ENCODE measurements around the gene GFPT2.

The GFPT2 gene

DNA sequence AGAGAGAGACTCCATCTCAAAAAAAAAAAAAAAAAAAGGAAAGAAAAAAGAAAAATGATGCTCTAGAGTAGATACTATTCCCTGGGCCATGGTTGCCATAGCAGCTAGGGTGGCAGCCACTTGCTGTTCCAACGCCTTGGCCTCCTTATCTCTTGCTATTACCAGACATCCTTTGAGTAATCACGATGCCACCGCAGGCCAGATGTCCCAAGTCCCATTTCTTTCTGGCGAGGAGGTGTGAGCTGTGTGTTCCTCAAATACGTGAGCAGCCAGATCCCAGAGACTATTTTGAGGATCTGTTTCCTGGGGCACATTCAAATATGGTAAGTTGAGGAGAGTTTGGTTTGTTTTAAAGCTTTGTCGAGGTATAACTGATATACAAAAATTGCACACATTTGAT, 23.4 kb upstream of the GFPT2 start:
- Histone ChIP-seq H3K9ac (ENCODE audit: low read length) (no peak overlapping the region), H3K4ac (ENCODE audit: low read depth, low read length) (no peak overlapping the region), H4K8ac (ENCODE audit: low read depth, low read length) (no peak overlapping the region), H3K79me2 (ENCODE audit: control insufficient read depth, insufficient read depth, low read length) (no peaks in the 10 kb centered on the region), H4K5ac (ENCODE audit: low read length) (no peak overlapping the region), H3K56ac (ENCODE audit: low read length) (no peak overlapping the region), H3K4me3 (ENCODE audit: low read length) (no peak overlapping the region), H2BK5ac (ENCODE audit: low read length) (no peak overlapping the region), H3K23ac (ENCODE audit: low read length) (no peak overlapping the region), H2AK5ac (ENCODE audit: low read length) (no peak overlapping the region), H3K79me1 (ENCODE audit: low read length) (no peaks in the 10 kb centered on the region), H3K27me3 (ENCODE audit: insufficient read depth, low read length, poor library complexity) (no peaks in the 10 kb centered on the region), H3K4me2 (ENCODE audit: low read length) (no peak overlapping the region), H2BK15ac (replicated peaks; ENCODE audit: low read depth) (no peak overlapping the region), H2BK120ac (ENCODE audit: low read depth, low read length) (no peak overlapping the region), H3K4me1 (ENCODE audit: control insufficient read depth, low read depth, low read length) (peaks cover 2% of the 10 kb centered on the region), H3K36me3 (ENCODE audit: control insufficient read depth, insufficient read depth, low read length) (no peaks in the 10 kb centered on the region), H3K18ac (ENCODE audit: low read length) (no peak overlapping the region), H3K27ac (ENCODE audit: low read depth, low read length) (no peak overlapping the region)
- no CpG with 5 or more reads among the region's 6 CpGs for WGBS (ENCODE audit: extremely low coverage, insufficient coverage, low lambda C conversion rate)
- peak; percentile 81 for DNase-seq

DNA sequence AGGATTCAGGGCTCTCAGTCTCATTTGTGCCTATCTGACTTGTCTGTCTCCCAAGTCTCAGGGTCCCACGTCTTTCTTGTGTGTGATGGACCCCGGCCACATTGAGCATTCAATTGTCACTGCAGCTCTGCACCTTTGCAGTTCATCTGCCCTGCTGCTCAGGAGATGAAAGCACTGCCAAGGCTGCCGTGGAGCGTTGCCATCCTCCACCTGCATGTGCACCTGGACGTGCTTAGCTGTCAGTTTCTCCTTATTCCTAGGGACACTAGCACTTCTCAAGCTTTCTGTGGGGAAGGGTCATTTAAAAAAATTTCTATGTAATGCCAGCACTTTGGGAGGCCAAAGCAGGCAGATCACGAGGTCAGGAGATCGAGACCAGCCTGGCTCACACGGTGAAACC, 22.8 kb upstream of the GFPT2 start:
- Histone ChIP-seq H3K79me2 (ENCODE audit: control insufficient read depth, insufficient read depth, low read length) (no peaks in the 10 kb centered on the region), H4K8ac (ENCODE audit: low read depth, low read length) (no peak overlapping the region), H3K23ac (ENCODE audit: low read length) (no peak overlapping the region), H3K4me3 (ENCODE audit: low read length) (no peak overlapping the region), H3K27ac (ENCODE audit: low read depth, low read length) (no peak overlapping the region), H3K4me1 (ENCODE audit: control insufficient read depth, low read depth, low read length) (peaks cover 2% of the 10 kb centered on the region), H3K4me2 (ENCODE audit: low read length) (no peak overlapping the region), H2BK5ac (ENCODE audit: low read length) (no peak overlapping the region), H3K36me3 (ENCODE audit: control insufficient read depth, insufficient read depth, low read length) (no peaks in the 10 kb centered on the region), H2BK15ac (replicated peaks; ENCODE audit: low read depth) (no peak overlapping the region), H3K27me3 (ENCODE audit: insufficient read depth, low read length, poor library complexity) (no peaks in the 10 kb centered on the region), H3K79me1 (ENCODE audit: low read length) (no peaks in the 10 kb centered on the region), H3K18ac (ENCODE audit: low read length) (no peak overlapping the region), H3K56ac (ENCODE audit: low read length) (no peak overlapping the region), H3K9ac (ENCODE audit: low read length) (no peak overlapping the region), H3K4ac (ENCODE audit: low read depth, low read length) (no peak overlapping the region), H4K5ac (ENCODE audit: low read length) (no peak overlapping the region), H2BK120ac (ENCODE audit: low read depth, low read length) (no peak overlapping the region), H2AK5ac (ENCODE audit: low read length) (no peak overlapping the region)
- no peak for DNase-seq
- WGBS (ENCODE audit: extremely low coverage, insufficient coverage, low lambda C conversion rate) = no CpG with 5 or more reads among the region's 8 CpGs

DNA sequence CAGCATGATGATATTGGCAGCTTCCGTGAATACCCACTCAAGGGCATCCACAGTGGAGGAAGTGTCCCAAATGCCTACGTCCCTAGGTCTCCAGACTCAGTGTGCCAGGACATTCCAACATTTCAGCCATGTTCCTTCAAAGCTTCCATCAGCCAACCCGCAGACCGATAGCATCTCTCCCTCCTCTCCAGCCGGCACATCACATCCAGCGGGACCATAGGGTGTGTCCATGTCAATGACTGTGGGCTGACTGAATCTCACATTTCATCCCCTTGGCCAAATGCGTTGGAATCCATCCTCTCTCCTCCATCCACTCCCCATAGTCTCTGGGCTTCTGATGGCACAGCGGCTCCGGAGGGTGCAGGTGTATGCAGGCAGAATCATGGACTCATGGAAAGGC, 22.2 kb upstream of the GFPT2 start:
- H3K79me1 ChIP-seq (ENCODE audit: low read length) = no peaks in the 10 kb centered on the region
- no peak overlapping the region for H2BK15ac ChIP-seq (replicated peaks; ENCODE audit: low read depth)
- no peak overlapping the region for H3K27ac ChIP-seq (ENCODE audit: low read depth, low read length)
- H3K4me2 ChIP-seq (ENCODE audit: low read length) = no peak overlapping the region
- H2AK5ac ChIP-seq (ENCODE audit: low read length) = no peak overlapping the region
- WGBS (ENCODE audit: extremely low coverage, insufficient coverage, low lambda C conversion rate) = no CpG with 5 or more reads among the region's 9 CpGs
- no peak overlapping the region for H2BK120ac ChIP-seq (ENCODE audit: low read depth, low read length)
- peaks cover 2% of the 10 kb centered on the region for H3K4me1 ChIP-seq (ENCODE audit: control insufficient read depth, low read depth, low read length)
- no peak overlapping the region for H2BK5ac ChIP-seq (ENCODE audit: low read length)
- H3K56ac ChIP-seq (ENCODE audit: low read length) = no peak overlapping the region
- H3K79me2 ChIP-seq (ENCODE audit: control insufficient read depth, insufficient read depth, low read length) = no peaks in the 10 kb centered on the region
- H3K4me3 ChIP-seq (ENCODE audit: low read length) = no peak overlapping the region
- H4K8ac ChIP-seq (ENCODE audit: low read depth, low read length) = no peak overlapping the region
- no peaks in the 10 kb centered on the region for H3K36me3 ChIP-seq (ENCODE audit: control insufficient read depth, insufficient read depth, low read length)
- no peak overlapping the region for H3K9ac ChIP-seq (ENCODE audit: low read length)
- no peak for DNase-seq
- no peaks in the 10 kb centered on the region for H3K27me3 ChIP-seq (ENCODE audit: insufficient read depth, low read length, poor library complexity)
- no peak overlapping the region for H4K5ac ChIP-seq (ENCODE audit: low read length)
- no peak overlapping the region for H3K18ac ChIP-seq (ENCODE audit: low read length)
- H3K23ac ChIP-seq (ENCODE audit: low read length) = no peak overlapping the region
- H3K4ac ChIP-seq (ENCODE audit: low read depth, low read length) = no peak overlapping the region

DNA sequence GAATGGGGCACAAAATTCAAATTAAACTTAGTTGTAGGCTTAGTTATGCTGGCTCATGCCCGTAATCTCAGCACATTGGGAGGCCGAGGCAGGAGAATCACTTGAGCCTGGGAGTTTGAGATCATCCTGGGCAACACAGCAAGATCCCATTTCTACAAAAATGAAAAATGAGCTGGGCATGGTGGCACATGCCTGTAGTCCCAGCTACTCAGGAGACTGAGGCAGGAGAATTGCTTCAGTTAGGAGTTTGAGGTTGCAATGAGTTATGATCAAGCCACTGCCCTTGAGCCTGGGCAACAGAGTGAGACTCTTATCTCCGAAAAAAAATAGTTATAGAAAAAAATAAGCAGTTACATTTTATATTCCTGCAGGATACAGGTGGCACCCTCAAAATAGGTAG, 20.7 kb upstream of the GFPT2 start:
- H3K4me2 ChIP-seq (ENCODE audit: low read length) = no peak overlapping the region
- H3K18ac ChIP-seq (ENCODE audit: low read length) = no peak overlapping the region
- no peak for DNase-seq
- H3K4me1 ChIP-seq (ENCODE audit: control insufficient read depth, low read depth, low read length) = peaks cover 2% of the 10 kb centered on the region
- H3K79me1 ChIP-seq (ENCODE audit: low read length) = no peaks in the 10 kb centered on the region
- WGBS (ENCODE audit: extremely low coverage, insufficient coverage, low lambda C conversion rate) = no CpG with 5 or more reads among the region's 3 CpGs
- no peak overlapping the region for H2BK15ac ChIP-seq (replicated peaks; ENCODE audit: low read depth)
- H3K4ac ChIP-seq (ENCODE audit: low read depth, low read length) = no peak overlapping the region
- no peak overlapping the region for H3K23ac ChIP-seq (ENCODE audit: low read length)
- H2BK120ac ChIP-seq (ENCODE audit: low read depth, low read length) = no peak overlapping the region
- H4K5ac ChIP-seq (ENCODE audit: low read length) = no peak overlapping the region
- no peak overlapping the region for H3K9ac ChIP-seq (ENCODE audit: low read length)
- H3K36me3 ChIP-seq (ENCODE audit: control insufficient read depth, insufficient read depth, low read length) = no peaks in the 10 kb centered on the region
- H4K8ac ChIP-seq (ENCODE audit: low read depth, low read length) = no peak overlapping the region
- H3K4me3 ChIP-seq (ENCODE audit: low read length) = no peak overlapping the region
- no peak overlapping the region for H3K56ac ChIP-seq (ENCODE audit: low read length)
- H3K79me2 ChIP-seq (ENCODE audit: control insufficient read depth, insufficient read depth, low read length) = no peaks in the 10 kb centered on the region
- H3K27me3 ChIP-seq (ENCODE audit: insufficient read depth, low read length, poor library complexity) = no peaks in the 10 kb centered on the region
- no peak overlapping the region for H2AK5ac ChIP-seq (ENCODE audit: low read length)
- no peak overlapping the region for H3K27ac ChIP-seq (ENCODE audit: low read depth, low read length)
- H2BK5ac ChIP-seq (ENCODE audit: low read length) = no peak overlapping the region

DNA sequence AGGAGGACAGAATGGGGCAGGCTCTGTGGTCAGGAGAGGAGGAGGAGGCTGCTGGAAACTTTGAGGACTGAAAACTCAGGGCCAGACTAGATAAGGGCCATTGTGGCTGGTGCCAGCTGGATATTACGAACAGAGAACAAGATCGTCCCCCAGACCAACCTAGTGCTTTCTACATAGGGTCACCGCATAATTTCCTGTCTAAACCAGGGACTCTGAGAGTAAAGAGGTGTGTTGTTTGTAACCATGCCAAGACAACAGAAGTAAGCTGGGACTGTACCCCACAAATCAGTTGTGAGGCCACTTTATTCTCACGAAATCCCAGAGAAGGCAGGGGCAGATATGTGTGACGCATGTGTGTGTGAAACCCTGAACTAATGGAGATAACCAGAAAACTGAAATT, 20.3 kb upstream of the GFPT2 start:
- no CpG with 5 or more reads among the region's 5 CpGs for WGBS (ENCODE audit: extremely low coverage, insufficient coverage, low lambda C conversion rate)
- H3K9ac ChIP-seq (ENCODE audit: low read length) = no peak overlapping the region
- H2BK5ac ChIP-seq (ENCODE audit: low read length) = no peak overlapping the region
- H4K5ac ChIP-seq (ENCODE audit: low read length) = no peak overlapping the region
- no peak overlapping the region for H3K4me2 ChIP-seq (ENCODE audit: low read length)
- no peak overlapping the region for H4K8ac ChIP-seq (ENCODE audit: low read depth, low read length)
- H3K4me1 ChIP-seq (ENCODE audit: control insufficient read depth, low read depth, low read length) = peaks cover 2% of the 10 kb centered on the region
- no peaks in the 10 kb centered on the region for H3K79me1 ChIP-seq (ENCODE audit: low read length)
- H3K27ac ChIP-seq (ENCODE audit: low read depth, low read length) = no peak overlapping the region
- no peaks in the 10 kb centered on the region for H3K36me3 ChIP-seq (ENCODE audit: control insufficient read depth, insufficient read depth, low read length)
- no peak overlapping the region for H3K4me3 ChIP-seq (ENCODE audit: low read length)
- no peak overlapping the region for H3K18ac ChIP-seq (ENCODE audit: low read length)
- H3K79me2 ChIP-seq (ENCODE audit: control insufficient read depth, insufficient read depth, low read length) = no peaks in the 10 kb centered on the region
- no peak overlapping the region for H2BK120ac ChIP-seq (ENCODE audit: low read depth, low read length)
- H2BK15ac ChIP-seq (replicated peaks; ENCODE audit: low read depth) = no peak overlapping the region
- H3K23ac ChIP-seq (ENCODE audit: low read length) = no peak overlapping the region
- no peak overlapping the region for H3K56ac ChIP-seq (ENCODE audit: low read length)
- no peak for DNase-seq
- H3K27me3 ChIP-seq (ENCODE audit: insufficient read depth, low read length, poor library complexity) = no peaks in the 10 kb centered on the region
- H2AK5ac ChIP-seq (ENCODE audit: low read length) = no peak overlapping the region
- H3K4ac ChIP-seq (ENCODE audit: low read depth, low read length) = no peak overlapping the region

DNA sequence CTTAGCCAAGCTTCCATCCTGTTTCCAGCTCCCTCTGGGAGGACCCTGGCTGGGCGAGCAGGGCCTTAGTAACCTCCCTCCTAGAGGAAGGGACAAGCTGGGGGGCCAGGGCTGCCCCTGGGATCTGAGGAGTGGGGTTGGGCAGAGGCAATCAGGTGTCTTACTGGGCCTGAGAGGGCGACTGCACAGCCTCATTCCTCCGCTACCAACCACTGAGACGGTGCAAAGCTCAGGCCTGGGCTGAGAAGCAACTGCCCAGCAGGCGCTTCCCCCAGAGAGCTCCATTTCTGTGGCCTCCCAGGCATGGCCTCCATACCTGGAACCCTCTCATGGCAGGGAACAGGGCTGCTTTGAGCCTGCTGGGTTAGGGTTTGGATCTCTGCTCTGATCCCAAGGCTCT, 18.8 kb upstream of the GFPT2 start:
- Histone ChIP-seq H3K23ac (ENCODE audit: low read length) (no peak overlapping the region), H4K5ac (ENCODE audit: low read length) (no peak overlapping the region), H3K4ac (ENCODE audit: low read depth, low read length) (no peak overlapping the region), H3K18ac (ENCODE audit: low read length) (no peak overlapping the region), H3K79me2 (ENCODE audit: control insufficient read depth, insufficient read depth, low read length) (no peaks in the 10 kb centered on the region), H2BK120ac (ENCODE audit: low read depth, low read length) (no peak overlapping the region), H3K4me2 (ENCODE audit: low read length) (no peak overlapping the region), H3K56ac (ENCODE audit: low read length) (no peak overlapping the region), H3K27ac (ENCODE audit: low read depth, low read length) (no peak overlapping the region), H3K4me3 (ENCODE audit: low read length) (no peak overlapping the region), H4K8ac (ENCODE audit: low read depth, low read length) (no peak overlapping the region), H3K36me3 (ENCODE audit: control insufficient read depth, insufficient read depth, low read length) (no peaks in the 10 kb centered on the region), H3K9ac (ENCODE audit: low read length) (no peak overlapping the region), H3K79me1 (ENCODE audit: low read length) (no peaks in the 10 kb centered on the region), H3K27me3 (ENCODE audit: insufficient read depth, low read length, poor library complexity) (no peaks in the 10 kb centered on the region), H2AK5ac (ENCODE audit: low read length) (no peak overlapping the region), H2BK15ac (replicated peaks; ENCODE audit: low read depth) (no peak overlapping the region), H2BK5ac (ENCODE audit: low read length) (no peak overlapping the region), H3K4me1 (ENCODE audit: control insufficient read depth, low read depth, low read length) (no peaks in the 10 kb centered on the region)
- DNase-seq = no peak
- no CpG with 5 or more reads among the region's 5 CpGs for WGBS (ENCODE audit: extremely low coverage, insufficient coverage, low lambda C conversion rate)
